Measurements from ENCODE around the gene KCTD15. TPM values are rescaled to one million over a fixed set of nuclear protein-coding genes. Genes with fewer than 3 reads are reported as not detected.
A peak's percentile ranks its signal among the peaks of the same experiment; 100 is the strongest.

KCTD15 gene
- total RNA-seq, 2 experiments from 2014 or later = 5.0 to 6.2 TPM

GRCh38 chr19:33773704-33774624 lies 22.7 kb upstream of the KCTD15 start:
- no peaks in the 10 kb centered on the region for H3K36me3 Mint-ChIP-seq (ENCODE audit: low read depth)
- intact Hi-C loops (cut with micrococcal nuclease) = no loop called here
- peaks cover 10% of the 10 kb centered on the region for H3K27me3 Mint-ChIP-seq (ENCODE audit: low read depth)
- CTCF ChIA-PET = no interaction called here
- DNase-seq = no peak
- no peak overlapping the region for H3K4me3 Mint-ChIP-seq
- H3K9me3 Mint-ChIP-seq = no peaks in the 10 kb centered on the region
- H3K27ac Mint-ChIP-seq = no peak overlapping the region
- H3K4me1 Mint-ChIP-seq (ENCODE audit: low read depth) = peaks cover 4% of the 10 kb centered on the region

GRCh38 chr19:33774751-33775150 lies 21.9 kb upstream of the KCTD15 start:
- H3K27me3 Mint-ChIP-seq (ENCODE audit: low read depth) = peaks cover 17% of the 10 kb centered on the region
- CTCF ChIA-PET = no interaction called here
- H3K36me3 Mint-ChIP-seq (ENCODE audit: low read depth) = no peaks in the 10 kb centered on the region
- no peaks in the 10 kb centered on the region for H3K9me3 Mint-ChIP-seq
- no peak overlapping the region for H3K27ac Mint-ChIP-seq
- intact Hi-C loops (cut with micrococcal nuclease) = no loop called here
- no peak overlapping the region for H3K4me3 Mint-ChIP-seq
- no peak for DNase-seq
- peaks cover 5% of the 10 kb centered on the region for H3K4me1 Mint-ChIP-seq (ENCODE audit: low read depth)

DNA sequence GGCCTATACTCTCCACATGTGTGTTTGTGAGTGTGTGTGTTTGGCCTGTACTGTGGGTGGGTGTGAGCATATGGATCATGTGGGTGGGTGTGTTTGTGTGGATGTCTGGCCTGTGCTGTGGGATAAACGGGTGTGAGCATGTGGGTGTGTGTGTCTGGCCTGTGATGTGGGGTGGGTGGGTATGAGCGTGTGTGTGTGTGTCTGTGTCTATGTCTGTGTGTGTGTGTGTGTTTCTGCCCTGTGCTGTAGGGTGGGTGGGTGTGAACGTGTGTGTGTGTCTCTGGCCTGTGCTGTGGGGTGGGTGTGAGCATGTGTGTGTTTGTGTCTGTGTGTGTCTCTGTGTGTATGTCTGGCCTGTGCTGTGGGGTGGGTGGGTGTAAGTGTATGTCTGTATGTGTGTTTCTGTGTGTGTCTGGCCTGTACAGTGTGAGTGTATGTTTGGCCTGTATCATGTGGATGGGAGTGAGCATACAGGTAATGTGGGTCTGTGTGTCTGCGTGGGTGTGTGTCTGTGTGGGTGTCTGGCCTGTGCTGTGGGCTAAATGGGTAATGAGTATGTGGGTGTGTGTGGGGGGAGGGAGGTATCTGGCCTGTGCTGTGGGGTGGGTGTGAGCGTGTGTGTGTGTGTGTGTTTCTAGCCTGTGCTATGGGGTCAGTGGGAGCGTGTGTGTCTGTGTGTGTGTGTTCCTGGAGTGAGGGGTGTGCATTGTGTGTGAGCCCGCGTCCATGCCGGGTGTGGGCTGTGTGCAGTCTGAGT lies 20.8 kb upstream of the KCTD15 start:
- CTCF ChIA-PET = interaction anchor here (2.8 to 3.4 kb wide), 2 partner anchors 222 to 320 kb away, joined by 21 to 47 read pairs; no protein-coding TSS in a partner anchor

DNA sequence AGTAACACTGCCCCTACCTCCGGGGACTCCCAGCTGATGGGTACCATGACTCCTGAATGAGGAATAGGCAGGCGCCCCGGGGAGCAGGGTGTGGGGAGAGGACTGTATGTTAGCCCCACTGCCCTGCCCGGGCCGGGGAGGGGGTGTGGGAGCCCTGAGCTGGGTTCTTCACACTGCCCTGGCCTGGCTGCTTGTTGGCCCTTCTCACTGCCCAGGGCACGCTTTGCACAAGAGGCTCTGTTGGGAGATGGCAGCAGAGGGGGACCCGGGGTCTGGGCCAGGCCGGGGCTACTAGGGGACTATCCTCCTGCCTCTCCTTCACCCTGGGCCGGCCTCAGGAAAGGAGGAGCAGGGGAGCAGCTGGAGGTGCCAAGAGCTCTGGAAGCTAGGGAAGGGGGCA lies 19.3 kb upstream of the KCTD15 start:
- DNase-seq = no peak
- CTCF ChIA-PET = interaction anchor here (0.6 to 3.4 kb wide), 36 partner anchors 8 to 637 kb away, joined by 3 to 47 read pairs (median 4); partner anchors contain the start of gene KCTD15
- H3K27ac Mint-ChIP-seq = no peak overlapping the region
- H3K4me3 Mint-ChIP-seq = no peak overlapping the region
- H3K27me3 Mint-ChIP-seq (ENCODE audit: low read depth) = peaks cover 25% of the 10 kb centered on the region
- peaks cover 5% of the 10 kb centered on the region for H3K4me1 Mint-ChIP-seq (ENCODE audit: low read depth)
- intact Hi-C loops (cut with micrococcal nuclease) = no loop called here
- H3K9me3 Mint-ChIP-seq = no peaks in the 10 kb centered on the region
- H3K36me3 Mint-ChIP-seq (ENCODE audit: low read depth) = no peaks in the 10 kb centered on the region

More for the DNA sequence above, 20.8 kb upstream of the KCTD15 start:
- Mint-ChIP-seq H3K27me3 (ENCODE audit: low read depth) (peaks cover 26% of the 10 kb centered on the region), H3K4me1 (ENCODE audit: low read depth) (peaks cover 5% of the 10 kb centered on the region), H3K27ac (no peak overlapping the region), H3K9me3 (no peaks in the 10 kb centered on the region), H3K36me3 (ENCODE audit: low read depth) (no peaks in the 10 kb centered on the region), H3K4me3 (no peak overlapping the region)
- DNase-seq = no peak
- intact Hi-C loops (cut with micrococcal nuclease) = no loop called here

GRCh38 chr19:33777753-33778088 lies 18.9 kb upstream of the KCTD15 start:
- H3K36me3 Mint-ChIP-seq (ENCODE audit: low read depth) = no peaks in the 10 kb centered on the region
- H3K4me3 Mint-ChIP-seq = no peak overlapping the region
- intact Hi-C loops (cut with micrococcal nuclease) = loop anchor here (1.0 kb wide), 3 partner anchors 221 to 368 kb away; no protein-coding TSS in a partner anchor
- CTCF ChIA-PET = interaction anchor here (0.5 to 3.4 kb wide), 44 partner anchors 9 to 679 kb away, joined by 3 to 47 read pairs (median 4); partner anchors contain the start of gene KCTD15
- H3K27me3 Mint-ChIP-seq (ENCODE audit: low read depth) = peaks cover 25% of the 10 kb centered on the region
- DNase-seq = no peak
- no peaks in the 10 kb centered on the region for H3K9me3 Mint-ChIP-seq
- H3K27ac Mint-ChIP-seq = no peak overlapping the region
- H3K4me1 Mint-ChIP-seq (ENCODE audit: low read depth) = peaks cover 5% of the 10 kb centered on the region

GRCh38 chr19:33778089-33778791 lies 18.4 kb upstream of the KCTD15 start:
- intact Hi-C loops (cut with micrococcal nuclease) = loop anchor here (1.0 kb wide), 3 partner anchors 220 to 367 kb away; no protein-coding TSS in a partner anchor
- Mint-ChIP-seq H3K27me3 (ENCODE audit: low read depth) (peaks cover 25% of the 10 kb centered on the region), H3K4me3 (no peak overlapping the region), H3K27ac (no peak overlapping the region), H3K4me1 (ENCODE audit: low read depth) (peaks cover 5% of the 10 kb centered on the region), H3K36me3 (ENCODE audit: low read depth) (no peaks in the 10 kb centered on the region), H3K9me3 (no peaks in the 10 kb centered on the region)
- peak; percentile 86 for DNase-seq
- CTCF ChIA-PET = interaction anchor here (0.5 to 3.4 kb wide), 46 partner anchors 9 to 1130 kb away, joined by 3 to 47 read pairs (median 4); partner anchors contain the start of gene KCTD15

- Mint-ChIP-seq H3K9me3 (no peaks in the 10 kb centered on the region), H3K27ac (no peak overlapping the region), H3K4me3 (no peak overlapping the region), H3K27me3 (ENCODE audit: low read depth) (peaks cover 25% of the 10 kb centered on the region), H3K4me1 (ENCODE audit: low read depth) (peaks cover 5% of the 10 kb centered on the region), H3K36me3 (ENCODE audit: low read depth) (no peaks in the 10 kb centered on the region)
- intact Hi-C loops (cut with micrococcal nuclease) = no loop called here
- no peak for DNase-seq
- CTCF ChIA-PET = interaction anchor here (0.6 to 1.1 kb wide), 5 partner anchors 317 to 603 kb away, joined by 3 read pairs; no protein-coding TSS in a partner anchor
Observed at GRCh38 chr19:33779849-33780248, 16.8 kb upstream of the KCTD15 start.

DNA sequence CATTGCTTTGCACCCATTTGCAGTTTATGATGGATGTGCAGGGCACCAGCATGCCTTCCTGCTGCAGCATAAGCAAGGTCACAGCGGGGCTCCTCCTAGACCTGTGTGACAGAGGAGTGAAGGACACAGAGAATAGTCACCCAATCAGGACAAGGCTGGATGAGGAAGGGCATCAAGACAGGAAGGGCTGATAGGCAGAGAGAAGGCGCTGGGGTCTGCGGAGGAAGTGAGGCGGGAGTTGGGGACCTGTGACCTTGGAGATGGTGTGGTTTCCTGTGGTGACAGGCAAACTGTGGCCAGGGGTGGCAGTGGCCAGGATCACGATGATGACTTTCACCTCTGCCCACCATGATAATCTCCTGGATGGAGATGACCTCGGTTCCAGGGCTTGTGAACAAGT lies 16.4 kb upstream of the KCTD15 start:
- Mint-ChIP-seq H3K9me3 (no peaks in the 10 kb centered on the region), H3K27me3 (ENCODE audit: low read depth) (peaks cover 25% of the 10 kb centered on the region), H3K27ac (no peak overlapping the region), H3K4me1 (ENCODE audit: low read depth) (peaks cover 5% of the 10 kb centered on the region), H3K36me3 (ENCODE audit: low read depth) (no peaks in the 10 kb centered on the region), H3K4me3 (no peak overlapping the region)
- CTCF ChIA-PET = interaction anchor here (0.6 to 1.1 kb wide), 3 partner anchors 317 to 604 kb away, joined by 3 read pairs; no protein-coding TSS in a partner anchor
- DNase-seq = no peak
- intact Hi-C loops (cut with micrococcal nuclease) = no loop called here

- Mint-ChIP-seq H3K9me3 (no peaks in the 10 kb centered on the region), H3K4me1 (ENCODE audit: low read depth) (peaks cover 5% of the 10 kb centered on the region), H3K36me3 (ENCODE audit: low read depth) (no peaks in the 10 kb centered on the region), H3K27ac (no peak overlapping the region), H3K4me3 (no peak overlapping the region), H3K27me3 (ENCODE audit: low read depth) (peaks cover 25% of the 10 kb centered on the region)
- intact Hi-C loops (cut with micrococcal nuclease) = no loop called here
- CTCF ChIA-PET = no interaction called here
- no peak for DNase-seq
Observed at GRCh38 chr19:33780746-33781145, 15.9 kb upstream of the KCTD15 start.

DNA sequence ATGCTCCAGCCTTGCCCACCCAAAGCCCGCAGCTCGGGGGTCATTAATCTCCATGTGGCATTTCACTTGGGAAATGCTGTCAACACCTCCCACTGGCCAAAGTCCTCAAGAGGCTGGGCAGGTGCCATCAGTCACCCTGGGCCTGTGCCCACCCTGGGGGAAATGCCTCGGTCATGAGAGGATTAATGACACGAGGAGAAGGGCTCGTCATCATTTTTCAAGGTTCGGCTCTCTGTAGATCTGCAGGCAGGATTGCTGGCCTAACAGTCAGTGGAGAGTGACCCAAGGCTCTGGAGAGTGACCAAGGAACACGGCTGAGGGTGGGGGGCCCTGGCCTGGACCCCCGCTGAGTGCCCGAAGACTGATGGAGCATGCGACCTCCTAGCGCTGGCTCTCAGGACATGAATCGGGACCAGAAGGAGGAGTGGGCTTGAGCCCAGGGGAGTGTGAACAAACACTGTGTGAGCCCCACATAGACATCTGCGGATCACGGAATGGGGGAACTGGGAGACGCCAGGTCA lies 15.2 kb upstream of the KCTD15 start:
- intact Hi-C loops (cut with micrococcal nuclease) = no loop called here
- CTCF ChIA-PET = interaction anchor here (1.0 kb wide), 1 partner anchor 315 kb away, joined by 3 read pairs; no protein-coding TSS in a partner anchor
- DNase-seq = no peak
- Mint-ChIP-seq H3K36me3 (ENCODE audit: low read depth) (no peaks in the 10 kb centered on the region), H3K27me3 (ENCODE audit: low read depth) (peaks cover 25% of the 10 kb centered on the region), H3K4me3 (no peak overlapping the region), H3K4me1 (ENCODE audit: low read depth) (peaks cover 5% of the 10 kb centered on the region), H3K9me3 (no peaks in the 10 kb centered on the region), H3K27ac (no peak overlapping the region)

- H3K9me3 Mint-ChIP-seq = no peaks in the 10 kb centered on the region
- DNase-seq = no peak
- no peak overlapping the region for H3K27ac Mint-ChIP-seq
- H3K4me1 Mint-ChIP-seq (ENCODE audit: low read depth) = peaks cover 5% of the 10 kb centered on the region
- H3K4me3 Mint-ChIP-seq = no peak overlapping the region
- H3K36me3 Mint-ChIP-seq (ENCODE audit: low read depth) = no peaks in the 10 kb centered on the region
- intact Hi-C loops (cut with micrococcal nuclease) = no loop called here
- H3K27me3 Mint-ChIP-seq (ENCODE audit: low read depth) = peaks cover 25% of the 10 kb centered on the region
- CTCF ChIA-PET = interaction anchor here (1.0 kb wide), 1 partner anchor 314 kb away, joined by 3 read pairs; no protein-coding TSS in a partner anchor
Observed at GRCh38 chr19:33781996-33782395, 14.7 kb upstream of the KCTD15 start.
